Lung (tissue), 12 donors: ENCODE results near the gene IER3. TPM values are rescaled to one million over a fixed set of nuclear protein-coding genes. Genes with fewer than 3 reads are reported as not detected.

ENCODE experiments used
- ATAC-seq: fragments of 200-7000 bp; cut with Tn5 transposase; one replicate; pipeline ENCODE4 v1.9.1; 2020; ENCODE audit warnings: moderate number of reproducible peaks; ENCODE audit not compliant: insufficient read depth, low FRiP score
- DNase-seq, 3 donors: peaks; one replicate each; pipeline ENCODE4 v3.0.0-alpha.2; 2013 to 2017
- H3K27ac ChIP-seq, 2 donors: one replicate each; pipeline ENCODE4 v1.5.1; 2013; ENCODE audit warnings: mild to moderate bottlenecking in 2 of 2, moderate library complexity in 2 of 2, control low read depth in 1 of 2, inconsistent platforms in 1 of 2, low read depth in 1 of 2, low read length in 1 of 2
- H3K27me3 ChIP-seq, 3 donors: one replicate each; pipeline ENCODE4 v1.5.1; 2013; ENCODE audit warnings: low read length in 2 of 3; ENCODE audit not compliant: control insufficient read depth in 3 of 3, insufficient read depth in 3 of 3
- H3K36me3 ChIP-seq, 4 donors: one replicate each; pipeline ENCODE4 v1.5.1; 2013; ENCODE audit warnings: low read length in 4 of 4, mild to moderate bottlenecking in 1 of 4, moderate library complexity in 1 of 4; ENCODE audit not compliant: control insufficient read depth in 4 of 4, insufficient read depth in 4 of 4
- H3K4me1 ChIP-seq, 5 donors: one replicate each; pipeline ENCODE4 v1.5.1; 2013; ENCODE audit warnings: low read length in 5 of 5, mild to moderate bottlenecking in 2 of 5, moderate library complexity in 1 of 5; ENCODE audit not compliant: control insufficient read depth in 5 of 5, insufficient read depth in 5 of 5
- H3K4me3 ChIP-seq: one replicate; pipeline ENCODE4 v1.5.1; 2013; ENCODE audit warnings: mild to moderate bottlenecking, control low read depth, moderate library complexity
- H3K9ac ChIP-seq, 2 donors: one replicate each; pipeline ENCODE4 v1.5.1; 2013; ENCODE audit warnings: low read length in 2 of 2, control low read depth in 1 of 2; ENCODE audit not compliant: insufficient read depth in 1 of 2
- H3K9me3 ChIP-seq, 4 donors: one replicate each; pipeline ENCODE4 v1.5.1; 2013; ENCODE audit warnings: low read length in 3 of 4, mild to moderate bottlenecking in 1 of 4, moderate library complexity in 1 of 4; ENCODE audit not compliant: control insufficient read depth in 4 of 4, insufficient read depth in 3 of 4
- CTCF ChIP-seq: IDR thresholded peaks from 2 replicates; pipeline ENCODE4 v1.5.1; 2012; ENCODE audit warnings: mild to moderate bottlenecking; ENCODE audit errors: control extremely low read depth, extremely low read depth
- WGBS, 2 donors: extraction: QIAGEN DNeasy Blood & Tissue Kit; methylation state at CpG; one replicate each; pipeline ENCODE4 v1.1.7; 2013; 5-methylcytosine and 5-hydroxymethylcytosine counted together
- polyA plus RNA-seq, 2 donors: library from polyadenylated mRNA; stranded (reverse); fragments of 200-250 nt; gene quantifications; one replicate each; pipeline ENCODE4 v1.2.1, GENCODE V29; 2013
- total RNA-seq, 2 donors: library from RNA; depleted of rRNA in 1 of 2; stranded (reverse); fragments of >200 nt in 1 of 2; gene quantifications; one replicate each; pipeline ENCODE4 v1.2.1, GENCODE V29; 2014 to 2021
- donor health status: control.
- donor health status: control.
- donor health status: Bipolar disorder and iron deficiency.
- donor health status: healthy.
- donor health status: DM: yes; HTN: yes; CAD: no.

The IER3 gene
- total and polyA plus RNA-seq, 4 donors = 16.7 to 302 (median 67.6) TPM

- Histone ChIP-seq H3K36me3 (no peaks in the 10 kb centered on the region), H3K9ac (no peak overlapping the region), H3K27me3 (no peaks in the 10 kb centered on the region), H3K27ac (peak overlapping the region; percentile 28 to 84), H3K9me3 (no peaks in the 10 kb centered on the region), H3K4me3 (no peak overlapping the region), H3K4me1 (peaks cover 0 to 22% (median 4%) of the 10 kb centered on the region in 5 donors)
- no peak for TF ChIP-seq CTCF
- DNase-seq = no peak
- WGBS, 2 donors = 78 to 85% methylated on average over 5 of the region's 5 CpGs
- ATAC-seq = no peak
These were observed 25.6 kb upstream of the IER3 start for GRCh38 chr6:30769853-30770524.

GRCh38 chr6:30769088-30769852, 24.9 kb upstream of the IER3 start:
- ATAC-seq (peak; percentile 92), DNase-seq (no peak)
- Histone ChIP-seq H3K27me3 (no peaks in the 10 kb centered on the region), H3K27ac (peak overlapping the region; percentile 34 to 93), H3K9ac (no peak overlapping the region), H3K36me3 (no peaks in the 10 kb centered on the region), H3K9me3 (no peaks in the 10 kb centered on the region), H3K4me1 (peaks cover 0 to 20% (median 4%) of the 10 kb centered on the region in 5 donors), H3K4me3 (no peak overlapping the region)
- WGBS, 2 donors = 18 to 28% methylated on average over 16 of the region's 16 CpGs
- no peak for TF ChIP-seq CTCF

GRCh38 chr6:30768634-30769087, 24.3 kb upstream of the IER3 start:
- WGBS, 2 donors = 93 to 97% methylated on average over 4 of the region's 4 CpGs
- Histone ChIP-seq H3K9me3 (no peaks in the 10 kb centered on the region), H3K9ac (no peak overlapping the region), H3K27ac (peak overlapping the region; percentile 1 to 93), H3K4me3 (no peak overlapping the region), H3K27me3 (no peaks in the 10 kb centered on the region), H3K36me3 (no peaks in the 10 kb centered on the region), H3K4me1 (peaks cover 0 to 18% (median 9%) of the 10 kb centered on the region in 5 donors)
- no peak for ATAC-seq
- no peak for DNase-seq
- no peak for TF ChIP-seq CTCF
